ENCODE measurements around the gene WIPF2.

Gene WIPF2

GRCh38 chr17:40316571-40317344 lies 97.7 kb downstream of the WIPF2 start:
- peak; percentile 81 for DNase-seq

GRCh38 chr17:40317345-40317873 lies 98.3 kb downstream of the WIPF2 start:
- peak; percentile 60 for DNase-seq

DNA sequence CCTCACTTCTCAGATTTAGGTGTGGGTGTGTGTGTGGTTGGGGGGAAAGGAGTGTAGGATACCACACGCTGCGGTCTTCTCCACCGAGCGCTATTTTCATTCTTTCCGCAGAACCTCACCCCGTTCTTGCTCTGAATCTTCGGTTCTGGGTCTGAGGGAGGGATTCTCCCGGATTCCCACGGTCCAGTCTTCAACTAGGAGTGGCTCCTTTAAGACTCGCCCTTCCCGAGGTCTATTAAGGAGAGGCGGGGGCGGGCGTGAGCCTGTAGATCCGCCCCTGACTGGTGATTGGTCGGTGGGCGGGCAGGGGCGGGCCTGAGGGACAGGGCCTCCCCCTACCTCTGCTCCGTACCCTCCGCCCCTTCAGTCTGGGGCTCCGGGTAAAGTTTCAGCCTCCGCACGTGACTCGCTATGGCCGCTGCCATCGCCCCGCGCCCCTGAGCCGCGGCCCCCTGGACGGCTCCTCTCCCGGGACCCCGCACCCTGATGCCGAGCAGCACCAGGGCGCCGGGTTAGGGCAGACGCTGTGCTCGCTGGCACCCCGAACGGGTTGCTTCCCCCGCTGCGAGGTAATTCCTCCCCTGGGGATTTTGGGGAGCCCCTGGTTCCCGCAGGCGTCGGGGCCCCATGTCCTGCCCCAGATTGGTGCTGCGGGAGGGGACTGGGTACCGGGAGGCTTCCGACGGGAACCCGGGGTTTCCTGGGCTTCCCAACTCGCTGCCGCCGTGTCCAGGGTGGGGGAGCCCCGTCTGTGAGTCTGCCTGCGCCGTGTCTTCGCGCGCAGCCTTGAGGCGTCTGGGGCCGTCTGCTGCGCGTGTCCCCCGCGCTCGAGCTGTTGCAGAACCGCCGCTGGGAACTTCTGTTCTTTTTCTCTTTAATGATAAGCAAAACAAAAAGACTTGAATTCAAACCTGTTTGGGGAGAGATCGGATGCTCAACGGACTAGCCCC lies 99.1 kb downstream of the WIPF2 start:
- peak; percentile 91 for DNase-seq

GRCh38 chr17:40318830-40319391 lies 99.8 kb downstream of the WIPF2 start:
- DNase-seq, result no peak

DNA sequence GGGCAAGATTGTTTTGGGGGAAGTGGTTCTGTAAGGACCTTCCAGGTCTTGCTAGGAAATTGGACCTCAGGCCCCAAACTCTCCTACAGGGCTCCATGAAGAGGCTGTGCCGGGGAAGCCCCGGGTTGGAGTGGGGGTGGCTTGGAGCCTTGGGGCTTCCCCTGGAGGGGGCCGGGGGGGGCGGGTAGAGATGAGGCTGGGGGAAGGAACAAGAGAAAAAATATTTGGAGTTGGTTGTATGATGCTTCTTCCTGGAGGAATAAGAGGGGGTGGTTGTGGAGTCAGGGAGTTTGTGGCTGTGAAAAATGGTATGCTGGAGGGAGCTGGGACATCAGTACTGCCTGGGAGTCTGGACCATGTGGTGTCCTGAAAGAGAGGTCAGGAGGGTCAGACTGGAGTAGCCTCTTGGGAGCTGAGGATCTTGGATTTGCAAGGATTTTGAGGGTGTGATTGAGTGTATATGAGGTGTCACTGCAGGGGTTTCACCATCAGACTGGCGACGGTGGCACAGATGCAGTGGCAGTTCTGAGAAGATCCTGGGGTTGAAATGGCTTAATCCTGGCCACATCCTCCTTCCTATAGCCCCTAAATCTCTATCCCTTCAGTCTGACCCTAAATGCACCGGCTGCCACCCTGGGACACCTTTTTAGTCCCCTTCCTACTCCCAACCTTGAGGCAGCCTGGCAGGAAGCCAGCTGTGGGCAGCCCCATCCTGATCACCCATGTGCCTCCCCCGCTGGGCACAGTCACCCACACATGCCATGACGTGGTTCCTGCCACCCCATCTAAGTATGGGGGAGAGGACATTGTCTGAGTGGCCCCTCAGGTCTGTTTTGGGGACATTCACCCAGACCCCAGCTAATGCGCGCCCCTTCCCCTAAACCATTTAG lies 100.8 kb downstream of the WIPF2 start:
- no peak for DNase-seq

DNA sequence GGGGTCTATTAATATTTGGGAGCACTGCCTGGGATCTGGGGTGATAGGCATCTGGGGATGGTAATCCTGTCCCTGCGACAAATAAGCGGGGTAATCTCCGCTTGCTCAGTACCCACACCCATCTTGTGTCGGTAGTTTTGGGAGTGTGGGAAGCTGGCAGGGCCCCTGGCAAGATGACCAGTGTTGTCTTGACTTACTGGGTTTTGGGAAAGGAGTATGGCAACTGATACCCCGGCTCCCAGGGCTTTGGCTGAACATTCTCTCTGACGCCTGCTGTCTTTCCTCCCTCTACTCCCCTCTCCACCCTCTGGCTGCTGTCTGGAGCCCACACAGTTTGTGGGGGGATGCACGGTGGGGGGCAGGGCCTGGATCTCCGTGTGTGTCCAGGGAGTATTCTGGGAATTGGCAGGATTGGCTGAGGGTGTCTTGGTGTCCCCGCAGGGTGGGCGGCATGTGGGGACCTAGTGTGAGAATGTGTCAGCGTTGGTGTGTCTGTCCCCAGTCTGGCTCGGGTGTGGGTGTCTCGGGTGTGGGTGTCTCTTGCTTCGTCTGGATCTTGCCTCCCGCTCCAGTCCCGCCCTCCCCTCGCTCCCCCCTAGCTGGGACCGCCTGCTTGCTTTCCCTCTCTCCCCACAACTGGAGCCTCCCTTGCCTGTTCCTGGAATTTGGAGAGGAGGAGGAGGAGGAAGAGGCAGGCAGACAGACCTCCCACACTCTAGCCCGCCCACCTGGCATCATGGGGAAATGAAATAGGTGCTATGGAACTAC lies 101.8 kb downstream of the WIPF2 start:
- DNase-seq, result no peak

DNA sequence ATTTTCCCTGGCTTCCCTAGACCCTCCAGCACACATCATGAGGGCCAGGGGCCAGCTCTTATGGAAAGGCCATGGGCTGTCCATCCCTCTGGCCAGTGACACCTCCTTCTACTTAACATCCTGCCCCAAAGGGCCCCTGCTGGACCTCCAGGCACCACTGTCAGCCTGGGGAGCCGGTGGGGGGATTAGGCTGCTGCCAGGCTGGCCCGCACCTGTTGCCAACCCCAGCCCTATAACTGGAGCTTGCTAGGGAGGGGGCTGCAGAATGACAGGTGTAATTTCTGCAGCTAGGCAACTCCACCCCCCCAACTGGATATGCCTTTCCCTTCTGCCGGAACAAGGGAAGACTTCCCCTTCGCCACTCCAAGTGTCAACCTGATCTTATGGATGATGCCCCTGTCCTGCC lies 102.4 kb downstream of the WIPF2 start:
- no peak for DNase-seq

- no peak for DNase-seq
Measured at GRCh38 chr17:40321961-40322357, 102.9 kb downstream of the WIPF2 start.

DNA sequence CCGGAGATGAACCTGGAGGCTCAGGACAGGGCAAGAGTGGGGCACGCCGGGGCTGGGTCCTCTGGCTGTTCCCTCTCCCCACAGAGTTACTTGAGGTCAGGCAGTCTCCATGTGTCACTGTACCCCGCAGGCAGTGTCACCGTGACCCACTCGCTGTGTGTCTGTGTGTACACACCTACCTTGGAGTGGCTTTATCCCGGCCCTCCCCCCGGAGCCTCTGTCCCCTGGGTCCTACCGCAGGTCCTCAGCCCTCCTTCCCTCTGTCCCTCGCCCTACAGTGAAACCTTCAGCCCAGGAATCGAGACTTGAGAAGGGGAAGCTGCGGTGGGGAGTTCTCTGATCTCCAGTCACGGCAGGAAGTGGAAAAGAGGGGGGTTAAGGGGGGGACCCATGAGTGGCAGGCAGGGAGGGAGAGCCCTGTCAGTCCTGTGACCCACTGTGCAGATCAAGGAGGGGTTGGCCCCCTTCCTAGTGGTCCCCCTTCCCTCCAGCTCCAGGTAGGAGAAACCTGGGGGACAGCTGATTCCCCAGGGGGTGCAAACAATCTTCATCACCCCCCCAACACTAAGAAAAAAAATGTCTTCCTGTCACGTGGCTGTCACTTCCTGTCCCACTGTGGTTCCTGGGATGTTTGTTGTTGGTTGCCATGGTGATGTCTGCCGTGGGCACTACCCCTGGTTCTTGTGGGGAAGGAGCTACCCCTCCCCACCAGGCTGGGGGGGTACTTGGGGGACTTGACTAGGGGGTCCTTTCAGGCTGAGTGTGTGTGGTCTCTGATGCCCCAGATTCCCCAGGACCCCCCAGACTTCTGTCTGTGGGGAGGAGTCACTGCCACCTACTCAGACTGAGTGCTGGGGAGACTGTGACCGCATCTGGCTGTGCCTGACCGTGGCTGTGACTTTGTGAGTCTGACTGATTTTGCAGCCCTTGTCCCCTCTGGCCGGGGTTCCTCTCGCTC lies 103.5 kb downstream of the WIPF2 start:
- peak; percentile 75 for DNase-seq

- no peak for DNase-seq
Measured at GRCh38 chr17:40323391-40324381, 104.6 kb downstream of the WIPF2 start.

DNA sequence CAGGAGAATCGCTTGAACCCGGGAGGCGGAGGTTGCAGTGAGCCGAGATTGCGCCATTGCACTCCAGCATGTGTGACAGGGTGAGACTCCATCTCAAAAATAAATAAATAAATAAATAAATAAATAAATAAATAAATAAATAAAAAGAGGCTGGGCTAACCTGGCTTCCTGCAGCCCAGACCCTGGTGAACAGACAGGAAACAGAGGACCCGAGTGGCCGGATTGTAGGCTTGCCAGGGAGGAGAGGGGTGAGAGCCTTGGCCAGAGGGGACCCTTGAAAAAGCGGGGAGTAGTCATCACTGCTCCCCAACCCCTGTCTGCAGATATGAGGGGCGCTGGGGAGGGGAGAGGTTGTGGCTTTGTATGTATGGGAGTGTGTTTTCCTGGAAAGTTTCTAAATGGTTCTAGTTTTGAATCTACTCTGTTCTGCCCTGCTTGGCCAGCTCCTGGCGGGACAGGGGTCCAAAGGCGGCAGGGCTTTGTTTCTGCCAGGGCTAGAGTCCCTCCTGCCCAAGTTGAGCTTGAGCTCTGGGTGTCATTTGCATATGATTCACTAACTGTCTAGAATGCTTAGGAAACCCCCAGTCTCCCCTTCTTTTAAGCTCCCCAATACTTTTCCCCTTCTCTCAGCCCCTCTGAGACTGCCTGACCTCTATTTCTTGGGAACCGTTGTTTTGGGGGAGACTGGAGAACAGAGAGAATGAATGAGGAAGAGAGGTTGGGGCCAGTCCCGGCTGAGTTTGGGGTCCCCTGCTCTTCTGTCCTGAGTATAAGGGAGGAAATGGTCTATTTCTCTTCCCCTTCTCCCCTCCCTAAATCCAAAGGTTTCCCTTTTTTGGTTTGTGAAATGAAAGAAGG lies 106.3 kb downstream of the WIPF2 start:
- no peak for DNase-seq

- DNase-seq, result no peak
Measured at GRCh38 chr17:40326014-40326831, 107.1 kb downstream of the WIPF2 start.

- no peak for DNase-seq
Measured at GRCh38 chr17:40326832-40327199, 107.7 kb downstream of the WIPF2 start.

- DNase-seq, result no peak
Measured at GRCh38 chr17:40327244-40327729, 108.2 kb downstream of the WIPF2 start.

GRCh38 chr17:40327735-40328385 lies 108.8 kb downstream of the WIPF2 start:
- no peak for DNase-seq

- DNase-seq, result no peak
Measured at GRCh38 chr17:40328386-40328766, 109.3 kb downstream of the WIPF2 start.
